Measurements from ENCODE around the gene OLIG2.

GRCh38 chr21:33021150-33021549, 4.6 kb upstream of the OLIG2 start:
- TF ChIP-seq, protein P1, sequence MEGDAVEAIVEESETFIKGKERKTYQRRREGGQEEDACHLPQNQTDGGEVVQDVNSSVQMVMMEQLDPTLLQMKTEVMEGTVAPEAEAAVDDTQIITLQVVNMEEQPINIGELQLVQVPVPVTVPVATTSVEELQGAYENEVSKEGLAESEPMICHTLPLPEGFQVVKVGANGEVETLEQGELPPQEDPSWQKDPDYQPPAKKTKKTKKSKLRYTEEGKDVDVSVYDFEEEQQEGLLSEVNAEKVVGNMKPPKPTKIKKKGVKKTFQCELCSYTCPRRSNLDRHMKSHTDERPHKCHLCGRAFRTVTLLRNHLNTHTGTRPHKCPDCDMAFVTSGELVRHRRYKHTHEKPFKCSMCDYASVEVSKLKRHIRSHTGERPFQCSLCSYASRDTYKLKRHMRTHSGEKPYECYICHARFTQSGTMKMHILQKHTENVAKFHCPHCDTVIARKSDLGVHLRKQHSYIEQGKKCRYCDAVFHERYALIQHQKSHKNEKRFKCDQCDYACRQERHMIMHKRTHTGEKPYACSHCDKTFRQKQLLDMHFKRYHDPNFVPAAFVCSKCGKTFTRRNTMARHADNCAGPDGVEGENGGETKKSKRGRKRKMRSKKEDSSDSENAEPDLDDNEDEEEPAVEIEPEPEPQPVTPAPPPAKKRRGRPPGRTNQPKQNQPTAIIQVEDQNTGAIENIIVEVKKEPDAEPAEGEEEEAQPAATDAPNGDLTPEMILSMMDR (IDR thresholded peaks at IDR 0.05), result no peak
- TF ChIP-seq POLR2AphosphoS5 (IDR thresholded peaks at IDR 0.05) (no peak), POLR2A (IDR thresholded peaks at IDR 0.05) (no peak)
